HG03342 (cell line): ENCODE data around the gene EPB41L4B.
A peak's percentile ranks its signal among the peaks of the same experiment; 100 is the strongest.

Source experiments
- ATAC-seq: cut with Tn5 transposase; IDR thresholded peaks from one replicate; pipeline ENCODE4 v1.9.1; 2021; ENCODE audit warnings: mild to moderate bottlenecking, moderate library complexity; ENCODE audit not compliant: unreplicated experiment

Gene EPB41L4B

DNA sequence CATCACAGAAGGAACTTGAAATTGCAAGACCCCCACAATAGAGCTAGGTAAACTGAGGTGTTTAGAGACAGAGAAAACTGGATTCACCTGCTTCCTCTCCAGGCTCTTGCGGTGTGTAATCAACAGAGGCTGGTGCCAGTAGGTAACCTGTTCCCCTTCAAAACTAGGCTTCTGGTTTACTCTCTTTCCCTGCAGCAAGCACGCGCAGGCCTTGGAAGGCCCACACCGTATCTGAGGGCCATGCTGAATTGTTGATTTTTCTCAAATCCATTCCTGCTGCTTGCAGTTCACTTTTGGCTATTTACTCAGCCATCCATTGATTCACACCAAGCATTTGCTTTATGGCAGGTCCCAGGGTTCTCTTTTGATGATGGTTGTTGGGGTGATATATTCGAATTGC is 153.1 kb downstream of the EPB41L4B start:
- no peak for ATAC-seq

- no peak for ATAC-seq
Measured at GRCh38 chr9:109166771-109167601, 153.9 kb downstream of the EPB41L4B start, which contains the start of gene FRRS1L. Gene FRRS1L, minus strand, starts transcription at chr9:109167249. Its CDS starts 111 bp downstream, at chr9:109167138.

DNA sequence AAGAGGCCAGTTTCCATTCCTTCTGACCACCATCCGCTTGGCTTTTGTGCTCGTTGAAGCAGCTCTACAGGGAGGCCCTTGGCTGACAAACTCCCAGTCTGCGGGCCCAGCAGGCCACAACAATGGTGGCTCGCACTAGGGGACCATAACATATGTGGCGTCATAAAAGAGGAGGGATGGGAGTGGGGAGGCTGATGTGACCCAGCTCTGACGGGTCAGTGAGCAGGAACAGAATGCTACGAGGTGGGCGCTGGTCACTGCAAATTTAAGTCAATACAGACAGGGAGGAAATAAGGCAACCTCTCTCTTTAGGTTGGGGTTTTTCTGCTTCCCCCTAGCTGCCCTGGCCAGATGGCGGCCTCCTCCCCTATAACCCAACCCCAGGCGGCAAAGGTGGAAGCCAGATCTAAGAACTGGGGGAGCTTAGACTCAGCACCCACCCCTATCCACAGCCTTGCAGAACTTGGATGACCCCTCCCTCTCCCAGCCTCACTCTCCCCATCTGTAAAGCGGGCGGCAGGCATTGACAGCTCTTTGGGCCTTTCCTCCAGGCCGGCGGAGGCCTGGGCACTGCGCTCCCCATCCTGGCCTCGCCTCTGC is 154.6 kb downstream of the EPB41L4B start:
- ATAC-seq, result no peak

- ATAC-seq, result peak; percentile 70
Measured at GRCh38 chr9:109164042-109164441, 156.8 kb downstream of the EPB41L4B start.

DNA sequence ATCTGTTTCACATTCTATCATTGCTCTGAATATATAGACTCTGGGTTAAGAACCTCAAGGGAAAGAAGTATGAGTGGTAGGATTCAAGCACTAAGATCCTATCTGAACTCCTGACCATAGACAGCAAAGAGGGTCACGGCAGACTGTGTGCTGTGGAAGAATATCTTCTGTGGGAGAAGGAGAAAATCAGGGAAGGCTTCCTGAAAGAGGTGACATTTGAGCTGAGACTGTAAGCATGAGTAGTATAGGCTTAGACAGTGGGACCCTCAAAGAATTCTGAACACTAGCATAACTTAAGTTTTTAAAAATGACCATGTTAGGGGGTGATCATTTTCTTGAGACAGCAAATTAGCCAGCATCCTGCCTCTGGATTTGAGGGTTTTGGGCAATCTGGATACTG is 157.7 kb downstream of the EPB41L4B start:
- no peak for ATAC-seq

DNA sequence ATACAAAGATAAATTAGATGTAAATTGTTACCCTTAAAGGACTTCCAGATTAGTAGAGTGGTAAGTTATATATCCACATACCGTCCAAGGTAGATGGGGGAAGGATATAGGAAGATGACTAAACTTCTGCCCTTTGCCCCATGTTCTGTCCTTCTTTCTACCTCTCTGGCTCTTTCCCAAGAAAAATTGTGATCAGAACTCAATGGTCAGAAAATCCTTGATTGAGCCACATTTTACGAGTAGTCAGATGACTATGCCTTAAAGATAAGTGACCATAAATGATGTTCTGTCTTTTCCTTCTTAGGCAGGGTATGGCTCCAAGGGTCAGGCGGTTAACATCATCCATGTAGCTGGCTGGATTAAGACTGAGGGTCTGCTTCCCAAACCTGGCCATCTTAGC is 158.2 kb downstream of the EPB41L4B start:
- ATAC-seq, result no peak

DNA sequence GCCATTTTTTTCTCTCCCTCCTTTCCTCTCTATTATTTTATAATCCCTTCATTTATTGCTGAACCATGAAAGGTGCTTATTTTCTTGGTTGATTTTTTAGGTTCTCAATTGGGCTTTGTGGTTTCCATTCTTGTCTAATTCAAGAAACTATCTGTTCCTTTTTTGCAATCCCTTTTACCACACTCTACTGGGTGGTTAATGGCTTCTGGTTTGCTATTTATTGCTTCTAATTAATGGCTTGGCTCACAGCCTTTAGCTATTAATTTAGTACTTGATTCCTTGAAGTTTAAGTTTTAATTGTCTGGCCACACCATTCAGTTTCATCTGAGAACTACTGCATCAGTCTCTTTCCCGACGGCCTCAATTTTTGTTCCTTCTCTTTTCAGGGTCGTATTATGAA is 159.4 kb downstream of the EPB41L4B start:
- ATAC-seq, result no peak

- ATAC-seq, result no peak
Measured at GRCh38 chr9:109159583-109159982, 161.3 kb downstream of the EPB41L4B start.

GRCh38 chr9:109158651-109159050 is 162.2 kb downstream of the EPB41L4B start:
- no peak for ATAC-seq

GRCh38 chr9:109156708-109157107 is 164.2 kb downstream of the EPB41L4B start:
- no peak for ATAC-seq

DNA sequence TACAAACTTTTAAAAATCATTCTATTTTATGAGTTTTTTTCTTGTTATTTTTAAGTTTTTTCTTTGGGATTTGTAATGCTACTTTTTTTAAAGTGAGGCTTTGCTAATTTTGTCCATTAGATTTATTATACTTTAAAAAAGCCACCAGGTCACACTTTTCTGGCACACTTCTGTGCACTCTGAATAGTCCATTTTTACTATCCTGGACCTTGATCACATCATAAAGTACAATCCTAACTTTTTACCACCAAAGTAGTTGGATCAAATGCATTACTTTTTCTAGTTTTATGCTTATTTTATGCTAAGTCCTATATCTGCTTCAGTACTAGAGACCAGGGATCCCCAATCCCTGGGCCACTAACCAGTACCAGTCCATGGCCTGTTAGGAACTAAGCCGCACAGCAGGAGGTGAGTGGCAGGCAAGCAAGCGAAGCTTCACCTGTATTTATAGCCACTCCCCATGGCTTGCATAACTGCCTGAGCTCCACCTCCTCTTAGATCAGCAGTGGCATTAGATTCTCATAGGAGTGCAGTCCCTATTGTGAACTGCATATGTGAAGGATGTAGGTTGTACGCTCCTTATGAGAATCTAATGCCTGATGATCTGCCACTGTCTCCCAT is 169.8 kb downstream of the EPB41L4B start:
- ATAC-seq, result no peak

GRCh38 chr9:109149722-109150121 is 171.1 kb downstream of the EPB41L4B start:
- no peak for ATAC-seq

DNA sequence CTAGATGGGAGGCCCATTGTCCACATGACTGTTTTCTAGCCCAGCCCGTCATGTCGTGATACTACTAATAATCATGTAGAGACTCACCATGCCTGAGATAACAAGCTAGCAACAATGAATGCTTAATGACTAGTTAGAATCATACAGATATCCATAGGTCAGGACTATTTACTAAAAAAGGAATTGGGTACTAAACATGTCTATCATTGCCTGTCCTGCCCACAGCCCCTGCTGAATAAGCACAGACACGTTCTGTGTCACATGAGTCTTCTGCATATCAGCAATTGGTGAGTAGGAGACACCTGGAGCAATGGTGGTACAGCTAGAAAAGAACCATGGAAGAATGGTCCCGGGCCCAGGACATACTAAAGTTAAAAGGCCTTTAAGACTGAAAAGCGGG is 171.8 kb downstream of the EPB41L4B start:
- no peak for ATAC-seq

DNA sequence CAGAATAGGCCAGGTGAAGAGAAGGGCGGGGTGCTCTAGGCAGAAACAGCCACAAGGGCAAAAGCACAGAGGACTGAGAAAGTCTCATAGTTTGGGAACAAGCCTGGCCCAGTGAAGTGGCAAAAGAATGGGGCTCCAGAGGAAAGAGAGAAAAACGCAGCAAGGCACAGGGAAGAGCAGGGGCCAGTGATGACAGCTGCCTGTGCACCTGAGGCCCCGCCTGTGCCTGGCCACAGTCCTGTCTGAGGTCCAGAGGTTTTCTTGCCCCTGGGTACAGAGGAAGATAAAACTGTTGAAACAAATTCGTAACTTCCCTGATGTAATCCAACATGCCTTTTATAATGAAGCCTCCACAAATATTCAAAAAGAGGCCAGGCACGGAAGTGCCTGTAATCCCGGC is 175.8 kb downstream of the EPB41L4B start:
- no peak for ATAC-seq

DNA sequence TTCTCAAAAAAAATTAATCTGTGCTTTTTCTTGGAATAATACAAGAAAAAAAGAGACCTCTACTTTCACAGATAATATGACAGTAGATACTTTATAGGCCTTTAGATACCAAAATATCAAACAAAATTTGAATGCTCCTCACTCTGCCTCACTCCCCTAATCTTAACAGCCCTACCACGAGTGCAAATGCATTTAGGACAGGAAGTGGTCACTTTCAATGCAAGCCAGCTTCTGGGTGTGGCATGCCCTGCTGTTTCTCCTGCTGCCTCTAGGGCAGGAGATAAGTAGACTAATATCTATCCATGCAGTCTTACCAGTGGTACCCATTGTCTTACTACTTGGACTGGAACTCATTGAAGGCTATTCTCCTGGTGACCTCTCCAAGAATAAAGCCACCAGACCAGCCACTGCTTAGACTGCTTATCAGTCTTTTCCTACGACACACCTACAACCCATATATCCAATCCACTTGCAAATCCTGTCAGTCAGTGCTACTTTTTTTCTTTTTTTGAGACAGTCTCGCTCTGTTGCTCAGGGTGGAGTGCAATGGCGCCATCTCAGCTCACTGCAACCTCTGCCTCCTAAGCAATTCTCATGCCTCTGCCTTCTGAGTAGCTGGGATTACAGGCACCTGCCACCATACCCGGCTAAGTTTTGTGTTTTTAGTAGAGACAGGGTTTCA is 176.8 kb downstream of the EPB41L4B start:
- peak; percentile 99 for ATAC-seq

DNA sequence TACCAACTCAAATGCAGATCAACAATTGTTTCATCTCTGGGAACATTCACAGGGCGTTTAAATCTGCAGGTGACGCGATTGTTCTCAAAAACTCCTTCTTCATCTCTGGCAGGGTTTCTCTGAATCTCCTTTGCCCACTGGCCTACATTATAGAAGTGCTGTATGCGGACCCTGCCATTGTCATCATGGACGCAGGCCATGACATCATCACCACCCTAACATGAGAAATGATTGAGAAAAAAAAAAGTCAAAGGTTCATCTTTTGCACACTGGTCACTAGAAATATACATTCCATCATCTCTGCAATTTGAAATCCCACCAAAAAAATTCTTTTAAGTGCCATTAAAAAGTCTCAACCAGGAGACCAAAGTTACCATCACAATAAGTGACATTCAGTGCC is 179.5 kb downstream of the EPB41L4B start:
- ATAC-seq, result no peak

DNA sequence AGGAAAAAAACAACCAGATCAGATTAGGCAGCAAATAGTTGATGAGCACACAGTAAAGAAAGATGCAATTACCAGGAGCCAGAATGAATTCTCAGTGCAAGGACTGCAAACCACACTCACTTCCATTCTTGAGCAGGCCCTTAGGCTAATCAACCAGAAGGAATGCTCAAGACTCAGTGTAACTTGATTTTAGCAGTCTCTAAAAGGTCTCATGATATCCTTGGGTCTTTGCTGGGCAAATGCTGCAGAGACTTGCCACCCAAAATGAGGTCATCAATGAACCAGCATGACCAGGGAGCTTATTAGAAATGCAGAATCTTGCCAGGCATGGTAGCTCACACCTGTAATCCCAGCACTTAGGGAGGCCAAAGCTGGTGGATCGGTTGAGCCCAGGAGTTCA is 181.0 kb downstream of the EPB41L4B start:
- ATAC-seq, result no peak

DNA sequence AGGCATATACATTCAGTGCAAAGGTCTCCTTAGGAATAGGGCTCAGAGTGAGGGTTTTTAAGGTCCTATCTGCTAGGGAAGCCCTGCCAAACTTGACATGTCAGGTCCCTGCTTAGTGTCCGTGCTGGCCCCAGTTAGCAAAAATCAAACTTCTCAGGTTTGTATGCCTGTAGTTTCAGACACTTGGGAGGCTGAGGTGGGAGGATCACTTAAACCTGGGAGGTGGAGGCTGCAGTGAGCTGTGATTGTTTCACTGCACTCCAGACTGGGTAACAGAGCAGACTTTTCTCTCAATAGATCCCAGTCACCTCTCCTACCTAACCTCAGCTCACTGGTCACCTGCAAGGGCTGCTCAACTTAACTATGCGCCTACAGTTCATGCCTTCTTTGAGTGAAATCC is 182.4 kb downstream of the EPB41L4B start:
- ATAC-seq, result no peak

GRCh38 chr9:109134167-109134578 is 186.7 kb downstream of the EPB41L4B start:
- no peak for ATAC-seq

DNA sequence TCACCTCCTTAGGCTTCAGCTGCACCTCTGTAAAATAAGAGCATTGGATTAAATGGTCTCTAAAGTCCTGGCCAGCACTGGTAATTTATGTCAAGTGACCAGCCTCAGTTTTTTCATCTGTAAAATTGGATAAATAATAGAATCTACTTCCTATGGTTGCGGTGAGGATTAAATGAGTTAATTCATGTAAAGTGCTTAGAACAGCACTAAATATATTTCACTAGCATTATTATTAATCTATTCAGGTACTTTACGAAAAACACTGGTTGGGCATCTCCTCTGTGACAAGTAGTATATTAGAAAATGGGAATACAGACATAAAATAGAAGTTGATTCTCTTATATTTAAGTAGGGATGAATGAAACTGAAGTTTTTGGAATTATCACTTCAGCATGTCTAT is 187.3 kb downstream of the EPB41L4B start:
- no peak for ATAC-seq

DNA sequence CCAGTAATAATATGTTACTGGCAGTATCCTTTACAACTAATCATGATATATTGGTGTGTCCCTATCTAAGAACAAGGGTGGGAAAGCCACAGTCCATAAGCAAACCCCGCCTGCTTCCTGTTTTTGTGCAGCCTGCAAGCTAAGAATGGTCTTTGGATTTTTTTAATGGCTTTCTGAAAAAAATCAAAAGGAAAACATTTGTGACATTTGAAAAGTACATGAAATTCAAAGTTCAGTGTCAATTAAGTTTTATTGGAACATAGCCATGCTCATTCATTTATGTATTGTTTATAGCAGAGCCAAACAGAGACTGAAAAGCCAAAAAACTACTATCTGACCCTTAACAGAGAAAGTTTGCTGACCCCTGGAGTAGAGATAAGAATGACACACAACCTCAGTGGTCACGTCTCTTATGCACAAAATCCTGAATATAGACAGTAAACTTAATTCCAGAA is 188.3 kb downstream of the EPB41L4B start:
- no peak for ATAC-seq
